Sigmoid colon (tissue), 4 donors: Measurements from ENCODE around the gene KRTAP4-7.

ENCODE experiments used
- EP300 ChIP-seq, 4 donors: sonication (generic); formaldehyde crosslinking; IDR thresholded peaks; one replicate each; pipeline ENCODE4 v1.6.1; 2017; ENCODE audit warnings: antibody characterized with exemption in 4 of 4
- POLR2A ChIP-seq, 2 donors: fragments of 450-650 bp; IDR thresholded peaks; one replicate each; pipeline ENCODE4 v1.6.1; 2016; ENCODE audit warnings: antibody characterized with exemption in 2 of 2, mild to moderate bottlenecking in 2 of 2, moderate library complexity in 2 of 2
- POLR2AphosphoS5 ChIP-seq, 4 donors: sonication (generic); formaldehyde crosslinking; IDR thresholded peaks; one replicate each; pipeline ENCODE4 v1.6.1; 2017; ENCODE audit warnings: antibody characterized with exemption in 4 of 4
- TF ChIP-seq, protein P1 (sequence below), 4 experiments: fragments of 450-650 bp in 3 of 4; fragments of 200-600 bp in 1 of 4; IDR thresholded peaks; one replicate each; pipeline ENCODE4 v1.5.1; 2016 to 2019; ENCODE audit warnings: antibody characterized with exemption in 4 of 4, mild to moderate bottlenecking in 3 of 4, moderate library complexity in 2 of 4

DNA sequence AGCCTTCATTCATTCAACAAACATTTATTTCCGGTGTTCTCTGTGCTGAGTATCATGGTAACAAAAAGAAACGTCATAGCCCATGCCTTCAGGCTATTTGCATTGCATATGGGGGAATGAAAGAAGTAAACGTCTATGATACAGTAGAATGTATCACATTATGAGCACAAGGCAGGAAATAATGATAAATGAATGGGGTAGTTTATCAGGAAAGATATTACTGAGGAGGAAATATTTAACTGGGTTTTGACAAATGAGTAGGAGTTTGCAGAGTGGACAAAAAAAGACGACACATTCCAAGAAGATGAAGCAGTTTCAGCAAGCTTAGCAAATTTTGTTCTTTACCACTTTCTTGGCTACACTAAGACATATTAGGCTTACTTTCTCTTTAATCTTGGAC, 1.3 kb upstream of the KRTAP4-7 start:
- TF ChIP-seq POLR2AphosphoS5 (IDR thresholded peaks at IDR 0.05): no peak
- TF ChIP-seq, protein P1, sequence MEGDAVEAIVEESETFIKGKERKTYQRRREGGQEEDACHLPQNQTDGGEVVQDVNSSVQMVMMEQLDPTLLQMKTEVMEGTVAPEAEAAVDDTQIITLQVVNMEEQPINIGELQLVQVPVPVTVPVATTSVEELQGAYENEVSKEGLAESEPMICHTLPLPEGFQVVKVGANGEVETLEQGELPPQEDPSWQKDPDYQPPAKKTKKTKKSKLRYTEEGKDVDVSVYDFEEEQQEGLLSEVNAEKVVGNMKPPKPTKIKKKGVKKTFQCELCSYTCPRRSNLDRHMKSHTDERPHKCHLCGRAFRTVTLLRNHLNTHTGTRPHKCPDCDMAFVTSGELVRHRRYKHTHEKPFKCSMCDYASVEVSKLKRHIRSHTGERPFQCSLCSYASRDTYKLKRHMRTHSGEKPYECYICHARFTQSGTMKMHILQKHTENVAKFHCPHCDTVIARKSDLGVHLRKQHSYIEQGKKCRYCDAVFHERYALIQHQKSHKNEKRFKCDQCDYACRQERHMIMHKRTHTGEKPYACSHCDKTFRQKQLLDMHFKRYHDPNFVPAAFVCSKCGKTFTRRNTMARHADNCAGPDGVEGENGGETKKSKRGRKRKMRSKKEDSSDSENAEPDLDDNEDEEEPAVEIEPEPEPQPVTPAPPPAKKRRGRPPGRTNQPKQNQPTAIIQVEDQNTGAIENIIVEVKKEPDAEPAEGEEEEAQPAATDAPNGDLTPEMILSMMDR (IDR thresholded peaks at IDR 0.05): no peak
- TF ChIP-seq POLR2A (IDR thresholded peaks at IDR 0.05): no peak
- TF ChIP-seq EP300 (IDR thresholded peaks at IDR 0.05): no peak
